ENCODE measurements around the gene OMG. TPM values are rescaled to one million over a fixed set of nuclear protein-coding genes. Genes with fewer than 3 reads are reported as not detected.

The OMG gene
- total and polyA plus RNA-seq, 8 donors, result 0.27 to 0.38 (median 0.34) TPM; not detected in 5

- ATAC-seq, result no peak
- 89 to 92% methylated on average over 2 of the region's 2 CpGs for WGBS, 2 donors
- FAIRE-seq, result no peak
- H3K4me3 ChIP-seq, result peak overlapping the region in 1 of 4 donors; percentile 5
- TF ChIP-seq, protein P1, sequence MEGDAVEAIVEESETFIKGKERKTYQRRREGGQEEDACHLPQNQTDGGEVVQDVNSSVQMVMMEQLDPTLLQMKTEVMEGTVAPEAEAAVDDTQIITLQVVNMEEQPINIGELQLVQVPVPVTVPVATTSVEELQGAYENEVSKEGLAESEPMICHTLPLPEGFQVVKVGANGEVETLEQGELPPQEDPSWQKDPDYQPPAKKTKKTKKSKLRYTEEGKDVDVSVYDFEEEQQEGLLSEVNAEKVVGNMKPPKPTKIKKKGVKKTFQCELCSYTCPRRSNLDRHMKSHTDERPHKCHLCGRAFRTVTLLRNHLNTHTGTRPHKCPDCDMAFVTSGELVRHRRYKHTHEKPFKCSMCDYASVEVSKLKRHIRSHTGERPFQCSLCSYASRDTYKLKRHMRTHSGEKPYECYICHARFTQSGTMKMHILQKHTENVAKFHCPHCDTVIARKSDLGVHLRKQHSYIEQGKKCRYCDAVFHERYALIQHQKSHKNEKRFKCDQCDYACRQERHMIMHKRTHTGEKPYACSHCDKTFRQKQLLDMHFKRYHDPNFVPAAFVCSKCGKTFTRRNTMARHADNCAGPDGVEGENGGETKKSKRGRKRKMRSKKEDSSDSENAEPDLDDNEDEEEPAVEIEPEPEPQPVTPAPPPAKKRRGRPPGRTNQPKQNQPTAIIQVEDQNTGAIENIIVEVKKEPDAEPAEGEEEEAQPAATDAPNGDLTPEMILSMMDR (IDR thresholded peaks at IDR 0.05), result no peak
- intact Hi-C loops (cut with DNase I), result no loop called here
- H3K9me3 ChIP-seq, result no peaks in the 10 kb centered on the region
- no peak overlapping the region for H3K27ac ChIP-seq
- H3K36me3 ChIP-seq, result no peaks in the 10 kb centered on the region
- peaks cover 0 to 12% (median 3%) of the 10 kb centered on the region in 3 donors for H3K4me1 ChIP-seq
- no peak for DNase-seq
- no peaks in the 10 kb centered on the region for H3K27me3 ChIP-seq
These were observed 23.2 kb upstream of the OMG start for GRCh38 chr17:31320241-31320640.

DNA sequence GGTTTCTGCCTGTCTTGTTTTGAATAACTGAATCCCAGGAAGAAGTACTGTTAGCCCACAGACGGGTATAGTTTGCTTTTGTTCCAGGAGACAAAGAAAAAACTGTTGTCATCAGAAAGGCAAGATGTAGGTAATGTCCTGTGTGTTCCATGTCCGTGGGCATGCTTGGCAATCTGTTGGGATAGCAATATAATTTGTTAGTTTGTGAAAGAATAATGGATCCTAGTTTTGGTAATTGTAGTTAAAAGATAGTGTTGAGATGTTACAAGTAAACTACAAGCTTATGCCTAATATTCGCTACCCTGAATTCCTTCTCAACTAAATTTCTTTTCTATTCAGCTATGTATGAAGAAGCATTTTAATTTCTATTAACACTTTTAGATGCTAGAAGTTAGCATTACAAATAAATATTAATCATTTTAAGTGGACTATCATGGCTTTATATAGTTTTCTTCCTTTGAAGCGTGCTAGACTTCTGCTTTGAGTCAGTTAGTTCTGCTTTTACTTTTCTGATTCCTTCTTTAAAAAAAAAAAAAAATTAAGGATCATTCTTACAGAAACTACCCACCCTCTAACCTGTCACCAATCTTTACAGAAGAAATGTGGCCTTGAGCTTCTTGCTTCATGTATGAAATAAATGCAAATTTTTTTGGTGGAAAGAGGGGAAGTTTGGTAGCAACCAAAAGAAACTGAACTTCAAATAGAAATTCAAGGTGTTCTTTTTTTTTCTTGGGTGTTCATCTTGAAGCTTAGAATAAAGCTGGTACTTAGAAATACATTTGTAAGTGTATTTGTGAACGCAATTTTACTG lies 22.0 kb upstream of the OMG start:
- peak in 2 of 4 donors; percentile 14 to 21 for ATAC-seq
- no peak for FAIRE-seq
- peaks cover 0 to 12% (median 3%) of the 10 kb centered on the region in 3 donors for H3K4me1 ChIP-seq
- no peaks in the 10 kb centered on the region for H3K36me3 ChIP-seq
- 84 to 89% methylated on average over 5 of the region's 5 CpGs for WGBS, 2 donors
- TF ChIP-seq, protein P1 (IDR thresholded peaks at IDR 0.05), result no peak
- no peaks in the 10 kb centered on the region for H3K27me3 ChIP-seq
- no peak for DNase-seq
- H3K27ac ChIP-seq, result peak overlapping the region in 2 of 4 donors; percentile 37 to 51
- no peaks in the 10 kb centered on the region for H3K9me3 ChIP-seq
- intact Hi-C loops (cut with DNase I), result no loop called here
- H3K4me3 ChIP-seq, result no peak overlapping the region

DNA sequence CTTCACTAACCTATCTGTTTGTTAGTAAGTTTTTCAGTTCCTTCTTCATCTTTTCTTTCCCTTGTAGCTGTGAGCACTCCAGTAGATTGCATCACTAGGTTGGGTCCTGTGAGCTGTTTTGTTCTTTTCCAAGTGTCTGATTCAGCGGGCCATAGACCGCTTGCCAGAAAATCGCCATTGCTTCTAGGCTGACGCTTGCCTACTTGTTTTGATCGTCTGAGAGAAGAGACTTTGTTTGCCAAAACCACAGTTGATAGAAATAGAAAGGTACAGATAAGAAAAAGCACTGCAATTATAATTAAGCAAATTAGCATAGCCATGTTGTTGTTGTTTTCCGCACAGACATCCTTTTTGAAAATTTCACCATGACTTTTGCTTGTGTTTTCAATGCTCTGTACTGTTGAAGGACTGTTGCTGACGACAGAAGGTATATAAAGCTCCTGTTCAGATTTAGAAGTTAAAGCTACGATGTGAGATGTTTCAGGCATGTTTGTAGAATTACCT lies 21.3 kb upstream of the OMG start:
- peak in 1 of 6 donors; percentile 36 for DNase-seq
- H3K4me3 ChIP-seq, result no peak overlapping the region
- FAIRE-seq, result no peak
- ATAC-seq, result peak in 3 of 4 donors; percentile 60 to 75 (median 67)
- WGBS, 2 donors, result 71 to 76% methylated on average over 8 of the region's 8 CpGs
- intact Hi-C loops (cut with DNase I), result no loop called here
- TF ChIP-seq, protein P1 (IDR thresholded peaks at IDR 0.05), result no peak
- H3K36me3 ChIP-seq, result no peaks in the 10 kb centered on the region
- no peaks in the 10 kb centered on the region for H3K27me3 ChIP-seq
- peaks cover 0 to 12% (median 3%) of the 10 kb centered on the region in 3 donors for H3K4me1 ChIP-seq
- H3K27ac ChIP-seq, result peak overlapping the region in 2 of 4 donors; percentile 37 to 51
- no peaks in the 10 kb centered on the region for H3K9me3 ChIP-seq

DNA sequence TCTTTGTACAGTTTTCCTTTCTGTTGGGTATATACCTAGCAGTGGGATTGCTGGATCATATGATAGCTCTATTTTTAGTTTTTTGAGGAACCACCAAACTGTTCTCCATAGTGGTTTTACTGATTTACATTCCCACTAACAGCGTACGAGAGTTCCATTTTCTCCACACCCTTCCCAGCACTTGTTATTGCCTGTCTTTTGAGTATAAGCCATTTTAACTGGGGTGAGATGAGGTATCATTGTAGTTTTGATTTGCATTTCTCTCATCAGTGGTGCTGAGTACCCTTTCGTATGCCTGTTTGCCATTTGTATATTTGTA lies 17.7 kb upstream of the OMG start:
- H3K4me1 ChIP-seq, result peaks cover 0 to 12% (median 3%) of the 10 kb centered on the region in 3 donors
- H3K9me3 ChIP-seq, result no peaks in the 10 kb centered on the region
- no peaks in the 10 kb centered on the region for H3K36me3 ChIP-seq
- intact Hi-C loops (cut with DNase I), result no loop called here
- ATAC-seq, result no peak
- peak overlapping the region in 1 of 4 donors; percentile 7 for H3K27ac ChIP-seq
- DNase-seq, result no peak
- TF ChIP-seq, protein P1 (IDR thresholded peaks at IDR 0.05), result no peak
- WGBS, 2 donors, result 80 to 95% methylated on average over 3 of the region's 3 CpGs
- H3K27me3 ChIP-seq, result no peaks in the 10 kb centered on the region
- FAIRE-seq, result no peak
- no peak overlapping the region for H3K4me3 ChIP-seq
